SU-DHL-6 (cell line): ENCODE data around the gene R3HDM2.
"Not testable (repeated sequence)": the region's sequence is repeated elsewhere in the genome, so short reads cannot be mapped to it uniquely, and the experiment has no call there.

Experiments
- EZH2phosphoT487 ChIP-seq: fragments of 200-600 bp; sonication (generic), shearing (Covaris generic); conservative IDR thresholded peaks from 2 replicates; pipeline ENCODE4 v1.6.1; 2018; ENCODE audit warnings: mild to moderate bottlenecking, antibody characterized with exemption, low read length, moderate library complexity, mixed read lengths
- TF ChIP-seq, protein P1 (sequence below): fragments of 200-600 bp; sonication (generic); IDR thresholded peaks from one replicate; pipeline ENCODE4 v1.5.1; 2017; ENCODE audit warnings: antibody characterized with exemption, mild to moderate bottlenecking, low read length, moderate library complexity; ENCODE audit not compliant: insufficient read depth, poor library complexity, severe bottlenecking

DNA sequence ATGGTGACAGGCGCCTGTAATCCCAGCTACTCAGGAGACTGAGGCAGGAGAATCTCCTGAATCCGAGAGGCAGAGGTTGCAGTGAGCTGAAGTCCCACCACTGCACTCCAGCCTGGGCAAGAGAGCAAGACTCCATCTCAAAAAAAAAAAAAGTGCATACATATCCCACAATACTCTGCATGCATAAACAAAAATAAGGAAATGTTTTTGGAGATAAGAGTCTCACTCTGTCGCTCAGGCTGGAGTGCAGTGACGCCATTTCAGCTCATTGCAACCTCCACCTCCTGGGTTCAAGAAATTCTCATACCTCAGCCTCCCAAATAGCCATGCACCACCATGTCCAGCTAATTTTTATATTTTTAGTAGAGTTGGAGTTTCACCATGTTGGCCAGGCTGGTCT lies 28.7 kb downstream of the R3HDM2 start:
- TF ChIP-seq, protein P1, sequence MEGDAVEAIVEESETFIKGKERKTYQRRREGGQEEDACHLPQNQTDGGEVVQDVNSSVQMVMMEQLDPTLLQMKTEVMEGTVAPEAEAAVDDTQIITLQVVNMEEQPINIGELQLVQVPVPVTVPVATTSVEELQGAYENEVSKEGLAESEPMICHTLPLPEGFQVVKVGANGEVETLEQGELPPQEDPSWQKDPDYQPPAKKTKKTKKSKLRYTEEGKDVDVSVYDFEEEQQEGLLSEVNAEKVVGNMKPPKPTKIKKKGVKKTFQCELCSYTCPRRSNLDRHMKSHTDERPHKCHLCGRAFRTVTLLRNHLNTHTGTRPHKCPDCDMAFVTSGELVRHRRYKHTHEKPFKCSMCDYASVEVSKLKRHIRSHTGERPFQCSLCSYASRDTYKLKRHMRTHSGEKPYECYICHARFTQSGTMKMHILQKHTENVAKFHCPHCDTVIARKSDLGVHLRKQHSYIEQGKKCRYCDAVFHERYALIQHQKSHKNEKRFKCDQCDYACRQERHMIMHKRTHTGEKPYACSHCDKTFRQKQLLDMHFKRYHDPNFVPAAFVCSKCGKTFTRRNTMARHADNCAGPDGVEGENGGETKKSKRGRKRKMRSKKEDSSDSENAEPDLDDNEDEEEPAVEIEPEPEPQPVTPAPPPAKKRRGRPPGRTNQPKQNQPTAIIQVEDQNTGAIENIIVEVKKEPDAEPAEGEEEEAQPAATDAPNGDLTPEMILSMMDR, result not testable (repeated sequence)
- TF ChIP-seq EZH2phosphoT487, result not testable (repeated sequence)
